HepG2 (cell line): ENCODE measurements around the gene CTNND2.

Experiments used
- ETV5 ChIP-seq: IDR thresholded peaks from 2 replicates; pipeline ENCODE4 v1.6.1; 2018; ENCODE audit warnings: missing biosample characterization, missing genetic modification reagents, inconsistent platforms, borderline replicate concordance
- HNRNPUL1 ChIP-seq: fragments of 200-400 bp; formaldehyde crosslinking; IDR thresholded peaks from 2 replicates; pipeline ENCODE4 v1.6.1; 2017; ENCODE audit warnings: low read depth, mild to moderate bottlenecking, low read length, moderate library complexity
- SCMH1 ChIP-seq: sonication (generic); formaldehyde crosslinking; IDR thresholded peaks from 2 replicates; pipeline ENCODE4 v1.9.0; 2021; ENCODE audit warnings: missing genetic modification reagents, mild to moderate bottlenecking, borderline replicate concordance
- SMAD1 ChIP-seq: sonication (generic); formaldehyde crosslinking; IDR thresholded peaks from 2 replicates; pipeline ENCODE4 v1.4.0; 2020; ENCODE audit warnings: missing genetic modification reagents, low read depth, mild to moderate bottlenecking, borderline replicate concordance
- ZNF331 ChIP-seq: sonication (generic); formaldehyde crosslinking; IDR thresholded peaks from 2 replicates; pipeline ENCODE4 v1.4.0; 2020; ENCODE audit warnings: missing genetic modification reagents
- TF ChIP-seq, protein P1 (sequence below): sonication (generic); formaldehyde crosslinking; IDR thresholded peaks from 2 replicates; pipeline ENCODE4 v1.5.0; 2020; ENCODE audit warnings: mild to moderate bottlenecking, missing genetic modification reagents, moderate library complexity

DNA sequence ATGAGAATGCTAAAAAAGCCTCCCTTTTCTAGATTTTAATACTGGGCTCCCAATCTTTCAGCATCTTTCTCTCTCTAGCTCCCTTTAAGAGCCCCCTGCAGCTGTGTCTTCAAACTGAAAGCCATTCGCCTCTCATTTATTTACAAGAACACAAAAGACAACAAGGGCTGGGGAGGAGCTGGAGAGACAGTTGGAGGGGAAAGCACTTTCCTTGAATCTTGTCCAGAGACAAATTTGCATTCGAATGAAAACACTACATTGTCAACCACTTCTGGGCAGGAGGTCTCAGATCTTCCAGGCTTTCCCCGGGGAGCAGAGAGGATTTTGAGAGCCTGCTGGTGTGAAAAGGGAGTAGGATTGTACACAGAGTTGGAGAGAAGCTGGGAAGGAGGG lies 518.3 kb downstream of the CTNND2 start:
- TF ChIP-seq ETV5 (CRISPR knock-in tag) (no peak), SCMH1 (CRISPR knock-in tag) (no peak), HNRNPUL1 (no peak), SMAD1 (CRISPR knock-in tag) (no peak), ZNF331 (CRISPR knock-in tag) (no peak)
- TF ChIP-seq, protein P1, sequence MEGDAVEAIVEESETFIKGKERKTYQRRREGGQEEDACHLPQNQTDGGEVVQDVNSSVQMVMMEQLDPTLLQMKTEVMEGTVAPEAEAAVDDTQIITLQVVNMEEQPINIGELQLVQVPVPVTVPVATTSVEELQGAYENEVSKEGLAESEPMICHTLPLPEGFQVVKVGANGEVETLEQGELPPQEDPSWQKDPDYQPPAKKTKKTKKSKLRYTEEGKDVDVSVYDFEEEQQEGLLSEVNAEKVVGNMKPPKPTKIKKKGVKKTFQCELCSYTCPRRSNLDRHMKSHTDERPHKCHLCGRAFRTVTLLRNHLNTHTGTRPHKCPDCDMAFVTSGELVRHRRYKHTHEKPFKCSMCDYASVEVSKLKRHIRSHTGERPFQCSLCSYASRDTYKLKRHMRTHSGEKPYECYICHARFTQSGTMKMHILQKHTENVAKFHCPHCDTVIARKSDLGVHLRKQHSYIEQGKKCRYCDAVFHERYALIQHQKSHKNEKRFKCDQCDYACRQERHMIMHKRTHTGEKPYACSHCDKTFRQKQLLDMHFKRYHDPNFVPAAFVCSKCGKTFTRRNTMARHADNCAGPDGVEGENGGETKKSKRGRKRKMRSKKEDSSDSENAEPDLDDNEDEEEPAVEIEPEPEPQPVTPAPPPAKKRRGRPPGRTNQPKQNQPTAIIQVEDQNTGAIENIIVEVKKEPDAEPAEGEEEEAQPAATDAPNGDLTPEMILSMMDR (CRISPR knock-in tag): no peak
